Measurements from ENCODE around the gene SMNDC1. TPM values are rescaled to one million over a fixed set of nuclear protein-coding genes. Genes with fewer than 3 reads are reported as not detected.

The SMNDC1 gene
- total and polyA plus RNA-seq, 8 donors, result 24.2 to 52.6 (median 45.4) TPM

DNA sequence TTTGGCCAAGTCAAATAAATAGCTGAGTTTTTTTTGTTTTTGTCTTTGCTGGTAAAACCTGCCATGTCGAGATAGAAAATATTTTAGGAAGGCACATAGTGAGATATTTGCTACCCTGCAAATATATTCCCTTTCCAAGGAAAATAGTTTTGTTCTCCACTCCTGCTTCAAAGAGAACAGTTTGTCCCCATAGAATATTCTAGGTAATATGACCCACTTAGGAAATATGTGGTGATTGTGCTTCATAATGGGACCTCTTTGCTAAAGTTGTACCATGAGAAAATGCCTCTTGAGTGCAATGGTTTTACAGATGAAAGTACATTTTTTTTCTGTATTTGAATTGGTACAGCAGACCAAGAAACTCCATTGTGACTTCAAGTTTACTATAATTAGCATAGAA is 41.6 kb downstream of the SMNDC1 start:
- Histone ChIP-seq H3K27ac (no peak overlapping the region), H3K9me3 (no peaks in the 10 kb centered on the region), H3K4me3 (no peak overlapping the region), H3K36me3 (no peaks in the 10 kb centered on the region), H3K4me1 (peaks cover 4 to 8% of the 10 kb centered on the region in 2 donors), H3K27me3 (no peaks in the 10 kb centered on the region)
- ATAC-seq (no peak), DNase-seq (no peak)
- intact Hi-C loops (cut with DNase I), result no loop called here
- TF ChIP-seq, protein P1, sequence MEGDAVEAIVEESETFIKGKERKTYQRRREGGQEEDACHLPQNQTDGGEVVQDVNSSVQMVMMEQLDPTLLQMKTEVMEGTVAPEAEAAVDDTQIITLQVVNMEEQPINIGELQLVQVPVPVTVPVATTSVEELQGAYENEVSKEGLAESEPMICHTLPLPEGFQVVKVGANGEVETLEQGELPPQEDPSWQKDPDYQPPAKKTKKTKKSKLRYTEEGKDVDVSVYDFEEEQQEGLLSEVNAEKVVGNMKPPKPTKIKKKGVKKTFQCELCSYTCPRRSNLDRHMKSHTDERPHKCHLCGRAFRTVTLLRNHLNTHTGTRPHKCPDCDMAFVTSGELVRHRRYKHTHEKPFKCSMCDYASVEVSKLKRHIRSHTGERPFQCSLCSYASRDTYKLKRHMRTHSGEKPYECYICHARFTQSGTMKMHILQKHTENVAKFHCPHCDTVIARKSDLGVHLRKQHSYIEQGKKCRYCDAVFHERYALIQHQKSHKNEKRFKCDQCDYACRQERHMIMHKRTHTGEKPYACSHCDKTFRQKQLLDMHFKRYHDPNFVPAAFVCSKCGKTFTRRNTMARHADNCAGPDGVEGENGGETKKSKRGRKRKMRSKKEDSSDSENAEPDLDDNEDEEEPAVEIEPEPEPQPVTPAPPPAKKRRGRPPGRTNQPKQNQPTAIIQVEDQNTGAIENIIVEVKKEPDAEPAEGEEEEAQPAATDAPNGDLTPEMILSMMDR (IDR thresholded peaks at IDR 0.05), result no peak

DNA sequence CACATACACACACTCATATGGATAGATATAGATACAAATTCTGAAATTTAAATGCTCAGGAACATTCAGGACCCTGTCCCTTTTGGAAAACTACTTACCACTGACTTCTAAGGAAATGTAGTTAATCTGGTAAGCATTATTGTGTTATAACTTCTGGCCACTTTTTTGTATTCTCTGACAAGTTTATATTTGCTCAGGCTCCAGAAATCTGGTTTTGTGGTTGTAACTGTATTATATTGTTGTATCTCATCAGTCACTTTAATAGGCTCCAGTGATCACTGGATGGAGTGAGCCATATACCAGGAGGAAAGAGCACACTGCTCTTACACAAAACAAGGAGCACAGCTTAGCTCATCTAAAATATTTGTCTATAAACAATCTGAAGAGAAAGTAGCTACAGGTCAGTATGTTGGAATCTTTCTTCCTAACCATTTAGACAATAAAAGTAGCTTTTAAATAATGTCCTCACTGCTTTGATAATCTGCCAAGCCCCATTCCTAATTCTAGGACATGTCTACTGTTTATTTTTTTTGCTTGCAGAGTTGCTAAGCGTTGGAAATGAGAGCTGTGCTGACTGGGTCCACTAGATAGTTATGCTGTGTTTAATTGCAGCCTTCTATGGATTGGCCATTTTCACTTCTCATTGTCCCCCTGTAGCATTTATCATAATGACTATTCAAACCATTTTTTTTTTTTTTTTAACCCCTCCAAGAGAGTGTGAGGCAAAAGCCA is 43.8 kb downstream of the SMNDC1 start:
- Histone ChIP-seq H3K4me3 (no peak overlapping the region), H3K27me3 (no peaks in the 10 kb centered on the region), H3K4me1 (peaks cover 4 to 8% of the 10 kb centered on the region in 2 donors), H3K9me3 (no peaks in the 10 kb centered on the region), H3K36me3 (no peaks in the 10 kb centered on the region), H3K27ac (peak overlapping the region in 1 of 2 donors; percentile 18)
- intact Hi-C loops (cut with DNase I), result no loop called here
- DNase-seq (peak in 1 of 4 donors; percentile 28), ATAC-seq (peak; percentile 40)
- TF ChIP-seq, protein P1 (IDR thresholded peaks at IDR 0.05), result no peak

DNA sequence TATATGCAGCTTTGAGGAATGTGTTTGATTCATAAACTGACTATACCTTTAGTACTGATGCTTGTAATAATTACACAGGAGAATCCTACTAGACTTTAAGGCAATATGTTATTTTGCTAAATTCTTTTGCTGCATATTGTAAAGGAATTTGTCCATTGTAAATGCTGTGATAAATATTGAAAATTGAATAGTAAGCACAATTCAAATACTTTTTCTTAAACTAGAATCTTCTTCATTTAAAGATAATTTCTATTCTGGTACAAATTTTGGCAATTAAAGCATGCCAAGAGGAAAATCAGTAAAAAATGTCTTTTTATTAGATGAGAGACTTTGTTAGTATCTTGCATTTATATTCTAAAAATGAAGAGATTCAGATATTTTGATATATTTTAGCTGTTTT is 45.4 kb downstream of the SMNDC1 start:
- Histone ChIP-seq H3K4me3 (no peak overlapping the region), H3K36me3 (no peaks in the 10 kb centered on the region)

DNA sequence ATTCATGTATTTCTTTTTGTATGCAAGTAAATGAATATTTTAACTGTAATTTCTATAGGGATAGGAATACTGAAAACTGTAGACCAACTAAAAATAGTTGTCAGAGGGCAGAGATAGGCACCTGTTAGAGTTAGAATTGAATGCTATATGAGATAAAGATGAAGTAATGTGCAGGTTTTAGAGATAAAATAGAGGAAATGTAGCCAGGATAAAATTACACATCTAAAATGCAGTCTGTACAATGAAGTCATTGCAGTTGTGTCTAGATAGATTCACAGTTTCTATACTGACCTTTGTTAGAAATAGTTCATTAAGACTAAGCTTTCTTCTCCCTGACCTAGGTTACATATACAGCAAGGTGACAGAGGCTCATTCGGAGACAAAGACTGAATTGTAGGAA is 46.2 kb downstream of the SMNDC1 start:
- no peaks in the 10 kb centered on the region for H3K27me3 ChIP-seq
- H3K4me3 ChIP-seq, result no peak overlapping the region
- H3K9me3 ChIP-seq, result no peaks in the 10 kb centered on the region
- intact Hi-C loops (cut with DNase I), result no loop called here
- H3K36me3 ChIP-seq, result no peaks in the 10 kb centered on the region
- H3K4me1 ChIP-seq, result peaks cover 3 to 4% of the 10 kb centered on the region in 2 donors
- H3K27ac ChIP-seq, result no peak overlapping the region
- no peak for ATAC-seq
- DNase-seq, result no peak
- TF ChIP-seq, protein P1 (IDR thresholded peaks at IDR 0.05), result no peak

More for the DNA sequence above, 45.4 kb downstream of the SMNDC1 start:
- Histone ChIP-seq H3K27ac (no peak overlapping the region), H3K9me3 (no peaks in the 10 kb centered on the region), H3K4me1 (peaks cover 4 to 8% of the 10 kb centered on the region in 2 donors), H3K27me3 (no peaks in the 10 kb centered on the region)
- DNase-seq (no peak), ATAC-seq (no peak)
- TF ChIP-seq, protein P1 (IDR thresholded peaks at IDR 0.05), result no peak
- intact Hi-C loops (cut with DNase I), result no loop called here

DNA sequence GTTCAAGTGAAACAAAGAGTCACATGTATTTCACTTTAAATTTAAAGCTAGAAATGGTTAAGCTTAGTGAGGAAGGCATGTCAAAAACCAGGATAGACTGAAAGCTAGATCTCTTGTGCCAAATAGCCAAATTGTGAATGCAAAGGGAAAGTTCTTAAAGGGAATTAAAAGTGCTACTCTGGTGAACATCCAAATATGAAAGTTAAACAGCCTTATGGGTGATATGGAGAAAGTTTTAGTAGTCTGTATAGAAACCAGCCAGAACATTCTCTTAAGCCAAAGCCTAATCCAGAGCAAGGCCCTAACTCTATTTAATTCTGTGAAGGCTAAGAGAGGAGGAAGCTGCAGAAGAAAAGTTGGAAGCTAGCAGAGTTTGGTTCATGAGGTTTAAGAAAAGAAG is 50.3 kb downstream of the SMNDC1 start:
- Histone ChIP-seq H3K4me3 (no peak overlapping the region), H3K9me3 (no peaks in the 10 kb centered on the region), H3K27ac (peak overlapping the region in 1 of 2 donors; percentile 8), H3K4me1 (no peaks in the 10 kb centered on the region), H3K36me3 (no peaks in the 10 kb centered on the region), H3K27me3 (no peaks in the 10 kb centered on the region)
- intact Hi-C loops (cut with DNase I), result no loop called here
- DNase-seq (no peak), ATAC-seq (no peak)
- TF ChIP-seq, protein P1 (IDR thresholded peaks at IDR 0.05), result no peak
